HL-60 (cell line): Measurements from ENCODE around the gene USP6.
"Not testable (repeated sequence)": the region's sequence is repeated elsewhere in the genome, so short reads cannot be mapped to it uniquely, and the experiment has no call there.

Experiments
- DNase-seq, 2 experiments: peaks; one replicate each; pipeline ENCODE4 v3.0.0-alpha.2; 2010 to 2020; ENCODE audit warnings: low read depth in 1 of 2, low spot score in 1 of 2
- H3K27ac ChIP-seq: fragments of 250-450 bp; sonication (Bioruptor Pico); replicated peaks from 2 replicates; pipeline ENCODE4 v1.5.1; 2020; ENCODE audit warnings: mild to moderate bottlenecking, moderate library complexity
- H3K27me3 ChIP-seq: fragments of 250-450 bp; sonication (Bioruptor Pico); 2 replicates; pipeline ENCODE4 v1.5.1; 2021; ENCODE audit warnings: mild to moderate bottlenecking, moderate library complexity; ENCODE audit not compliant: insufficient read depth, poor library complexity, severe bottlenecking
- H3K4me3 ChIP-seq: replicated peaks from 2 replicates; pipeline ENCODE4 v1.5.1; 2011; ENCODE audit warnings: mild to moderate bottlenecking, control low read depth, low read length; ENCODE audit not compliant: insufficient read depth
- CTCF ChIP-seq: IDR thresholded peaks from one replicate; pipeline ENCODE4 v1.5.1; 2011; ENCODE audit warnings: low read length, control low read depth, inconsistent platforms; ENCODE audit not compliant: insufficient read depth
- GABPA ChIP-seq: IDR thresholded peaks from 2 replicates; pipeline ENCODE4 v1.6.1; 2012; ENCODE audit warnings: low read depth
- POLR2AphosphoS5 ChIP-seq: IDR thresholded peaks from 2 replicates; pipeline ENCODE4 v1.6.1; 2012; ENCODE audit warnings: low read depth
- REST ChIP-seq: IDR thresholded peaks from 2 replicates; pipeline ENCODE4 v1.6.1; 2012; ENCODE audit warnings: low read depth; ENCODE audit not compliant: insufficient replicate concordance
- SPI1 ChIP-seq: IDR thresholded peaks from 2 replicates; pipeline ENCODE4 v1.6.1; 2012; ENCODE audit warnings: low read depth, mild to moderate bottlenecking, borderline replicate concordance
- long read RNA-seq: library from polyadenylated mRNA; unstranded; transcript quantifications from one replicate; pipeline ENCODE4 v2.0.0, GENCODE V29; 2020

USP6 gene
- long read RNA-seq = 0 reads

GRCh38 chr17:5115673-5116651, at the start of gene USP6:
USP6 (plus strand) TSS chr17:5116032; CDS start chr17:5130368, 14,336 bp downstream.
- Histone ChIP-seq H3K27ac (no peak within 1 kb of the TSS), H3K27me3 (no peaks in the 10 kb centered on the region), H3K4me3 (no peak within 1 kb of the TSS)
- DNase-seq = no peak
- TF ChIP-seq POLR2AphosphoS5 (no peak), REST (no peak), SPI1 (no peak), CTCF (no peak), GABPA (no peak)

DNA sequence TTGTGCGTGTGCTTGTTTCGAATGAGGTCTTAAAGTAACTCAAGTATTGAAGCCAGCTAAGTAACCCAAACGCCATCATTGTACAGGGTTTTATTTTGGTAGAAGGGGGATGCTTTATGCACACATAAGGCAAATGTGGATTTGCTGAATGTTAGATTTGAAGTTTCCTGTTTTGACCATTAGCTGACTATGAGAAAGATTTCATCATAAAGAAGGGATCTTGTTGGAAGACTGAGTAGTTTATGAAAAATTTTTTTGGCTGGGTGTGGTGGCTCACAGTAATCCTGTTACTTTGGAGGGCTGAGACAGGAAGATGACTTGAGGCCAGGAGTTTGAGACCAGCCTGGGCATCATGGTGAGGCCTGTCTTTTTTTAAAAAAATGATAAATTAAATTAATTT, 47.6 kb upstream of the USP6 start:
- no peak for DNase-seq
- TF ChIP-seq GABPA (no peak), SPI1 (no peak), POLR2AphosphoS5 (no peak), REST (no peak), CTCF (no peak)
- no peak overlapping the region for H3K27ac ChIP-seq
- no peak overlapping the region for H3K4me3 ChIP-seq
- H3K27me3 ChIP-seq = no peaks in the 10 kb centered on the region

GRCh38 chr17:5069724-5070123, 46.1 kb upstream of the USP6 start:
- H3K27ac ChIP-seq = no peak overlapping the region
- H3K27me3 ChIP-seq = no peaks in the 10 kb centered on the region
- no peak for DNase-seq
- H3K4me3 ChIP-seq = no peak overlapping the region
- TF ChIP-seq GABPA (no peak), REST (no peak), SPI1 (no peak)

DNA sequence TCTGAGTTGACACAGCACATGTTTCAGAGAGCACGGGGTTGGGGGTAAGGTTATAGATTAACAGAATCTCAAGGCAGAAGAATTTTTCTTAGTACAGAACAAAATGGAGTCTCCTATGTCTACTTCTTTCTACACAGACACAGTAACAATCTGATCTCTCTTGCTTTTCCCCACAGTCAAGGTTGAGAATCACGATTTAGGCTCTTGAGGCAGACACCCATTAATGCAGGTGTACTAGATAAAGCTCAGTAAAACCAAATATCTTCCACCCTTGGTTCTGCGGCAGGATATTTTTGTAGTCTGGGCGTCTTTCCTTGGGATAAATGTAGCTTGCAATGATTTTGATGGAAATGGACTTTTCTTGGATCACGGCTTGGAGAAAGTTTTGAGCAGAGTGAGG, 40.4 kb upstream of the USP6 start:
- H3K27me3 ChIP-seq, DNase-seq, H3K27ac ChIP-seq, H3K4me3 ChIP-seq: not testable (repeated sequence)

DNA sequence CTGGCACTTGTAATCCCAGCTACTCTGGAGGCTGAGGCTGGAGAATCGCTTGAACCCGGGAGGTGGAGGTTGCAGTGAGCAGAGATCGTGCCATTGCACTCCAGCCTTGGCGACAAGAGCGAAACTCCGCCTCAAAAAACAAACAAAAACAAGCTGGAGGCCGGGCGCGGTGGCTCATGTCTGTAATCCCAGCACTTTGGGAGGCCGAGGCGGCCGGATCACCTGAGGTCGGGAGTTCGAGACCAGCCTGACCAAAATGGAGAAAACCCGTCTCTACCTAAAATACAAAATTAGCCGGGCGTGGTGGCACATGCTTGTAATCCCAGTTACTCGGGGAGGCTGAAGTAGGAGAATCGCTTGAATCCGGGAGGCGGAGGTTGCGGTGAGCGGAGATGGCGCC, 38.6 kb upstream of the USP6 start:
- H3K27me3 ChIP-seq, DNase-seq, H3K27ac ChIP-seq, H3K4me3 ChIP-seq: not testable (repeated sequence)
